Suppressor macrophage treated with lipopolysaccharide for 4 hours (primary cell): ENCODE data around the gene PRKACA.

Experiments
- DNase-seq: peaks from one replicate; pipeline ENCODE4 v3.0.0-alpha.2; 2020

The PRKACA gene

DNA sequence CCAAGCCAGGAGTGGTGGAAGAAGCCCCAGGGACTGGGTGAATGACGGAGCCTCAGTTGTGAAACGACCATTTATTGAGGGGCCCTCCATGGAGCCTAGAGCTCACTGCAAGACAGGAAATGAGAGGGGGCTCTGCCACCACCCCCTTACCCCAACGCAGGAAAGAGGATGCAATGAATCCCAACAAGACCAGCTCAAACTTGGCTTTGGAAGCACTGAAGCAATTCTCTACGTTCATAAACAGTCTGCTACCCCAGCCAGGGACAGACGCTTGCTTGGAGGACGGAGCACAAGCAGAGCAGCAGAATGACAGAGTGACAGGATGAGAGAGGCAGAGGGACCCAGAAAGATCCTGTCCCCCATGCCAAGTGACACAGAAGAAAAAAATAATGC lies 1.0 kb downstream of the PRKACA start:
- DNase-seq, result no peak

- DNase-seq, result no peak
Observed at GRCh38 chr19:14115756-14116155, 1.8 kb downstream of the PRKACA start.

DNA sequence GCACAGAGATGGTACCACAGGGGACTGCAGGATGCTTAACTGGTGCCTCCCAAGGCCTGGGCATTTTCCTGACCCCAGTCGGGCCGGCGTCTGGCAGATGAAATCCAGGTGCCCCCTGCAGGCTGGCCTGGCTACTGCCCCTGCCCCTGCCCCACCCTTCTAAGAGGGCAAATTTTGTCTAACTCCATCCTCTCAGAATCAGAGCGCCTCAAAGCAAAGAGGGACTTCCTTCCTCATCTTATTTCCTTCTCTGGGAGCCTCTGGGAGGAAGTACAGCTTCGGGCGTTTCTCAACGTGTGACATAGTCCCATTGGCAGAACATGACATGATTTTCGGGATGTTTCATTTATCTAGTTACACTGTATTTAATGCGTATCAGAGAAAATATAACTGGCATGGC lies 2.7 kb downstream of the PRKACA start:
- peak; percentile 88 for DNase-seq

GRCh38 chr19:14114439-14114838 lies 3.1 kb downstream of the PRKACA start:
- no peak for DNase-seq

GRCh38 chr19:14113762-14114414 lies 3.7 kb downstream of the PRKACA start:
- peak; percentile 71 for DNase-seq

DNA sequence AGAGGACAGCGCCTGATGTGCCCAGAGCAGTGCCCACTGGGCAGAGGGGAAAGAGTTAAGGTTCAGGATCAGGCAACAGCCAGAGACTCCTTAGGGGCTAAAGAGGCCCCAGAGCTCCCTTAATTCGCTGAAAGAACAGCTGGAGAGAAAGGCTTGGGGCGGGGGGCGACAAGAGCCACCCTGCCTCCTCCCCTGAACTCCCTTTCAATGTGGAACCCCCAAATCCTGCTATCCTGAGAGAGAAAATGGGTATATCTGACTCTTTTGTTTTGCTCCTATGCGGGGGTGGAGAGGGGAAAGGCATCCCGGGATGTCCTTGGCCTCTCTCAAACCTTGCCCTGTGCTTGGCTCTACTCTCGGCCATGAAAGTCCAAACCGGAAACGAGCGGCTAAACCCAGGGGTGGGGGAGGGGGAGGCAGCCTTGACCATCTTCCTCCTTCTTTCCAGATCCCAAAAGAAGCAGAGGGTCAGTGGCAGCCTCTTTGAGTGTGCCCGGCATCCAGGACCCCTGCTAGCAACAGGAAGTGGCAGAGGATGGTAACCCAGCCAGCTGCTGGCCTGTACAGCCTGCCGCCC lies 4.7 kb downstream of the PRKACA start:
- no peak for DNase-seq

DNA sequence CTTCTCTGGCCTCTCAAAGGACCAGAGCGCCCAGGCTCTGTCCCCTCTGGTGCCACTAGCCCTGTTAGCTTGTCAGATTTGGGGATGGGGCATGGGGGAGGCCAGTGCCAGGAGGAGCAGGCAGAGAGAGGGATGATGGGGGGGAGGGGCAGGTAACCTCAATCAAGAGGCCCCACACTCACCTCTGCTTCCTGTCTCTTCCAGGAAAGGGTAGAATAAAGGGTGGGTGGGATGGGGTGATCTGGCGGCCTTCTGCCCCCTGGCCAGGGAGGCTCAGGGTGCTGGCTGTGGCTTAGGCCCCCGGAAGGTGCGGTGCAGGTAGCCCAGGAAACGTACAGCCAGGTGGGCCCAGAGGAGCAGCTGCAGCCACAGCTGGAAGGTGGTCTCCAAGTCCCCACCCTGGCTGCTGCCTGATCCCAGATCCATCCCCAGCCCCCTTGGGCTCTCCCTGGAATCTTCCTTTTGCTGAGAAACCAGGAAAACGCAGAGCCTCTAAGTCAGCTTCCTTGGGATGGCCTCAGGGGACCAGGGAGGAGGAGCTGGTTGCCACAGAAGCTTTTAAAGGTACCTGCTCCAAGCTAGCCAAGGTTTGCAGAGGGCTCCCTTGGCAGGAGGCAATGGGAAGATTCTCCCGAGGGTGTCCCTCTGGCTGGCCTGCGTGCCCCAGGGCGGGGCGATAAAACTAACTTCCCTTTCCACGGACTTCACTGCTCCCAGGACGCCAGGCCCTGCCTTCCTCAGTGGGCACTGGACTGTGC lies 5.3 kb downstream of the PRKACA start:
- DNase-seq, result peak; percentile 46

GRCh38 chr19:14111486-14111885 lies 6.1 kb downstream of the PRKACA start:
- DNase-seq, result no peak

DNA sequence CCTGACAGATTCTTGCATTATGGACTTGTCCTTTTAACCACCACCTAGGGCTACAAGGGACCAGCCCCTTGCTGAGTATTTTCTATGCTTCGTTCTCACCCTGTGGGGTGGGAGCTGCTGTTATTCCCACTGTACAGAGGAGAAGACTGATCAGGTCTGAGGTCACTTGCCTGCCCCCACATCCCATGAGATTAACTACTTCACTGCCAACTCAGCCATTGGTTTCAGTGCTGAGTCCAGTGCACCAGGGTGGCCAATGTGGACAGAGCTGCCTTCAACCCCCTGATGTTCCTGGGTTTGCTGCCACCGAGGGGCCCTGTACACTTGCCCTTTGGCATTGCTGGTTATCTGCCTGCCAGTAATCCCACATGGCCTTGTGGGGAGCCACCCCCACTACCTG lies 6.9 kb downstream of the PRKACA start:
- DNase-seq, result no peak

GRCh38 chr19:14107581-14108461 lies 9.7 kb downstream of the PRKACA start:
- DNase-seq, result no peak

- no peak for DNase-seq
Observed at GRCh38 chr19:14106840-14107239, 10.7 kb downstream of the PRKACA start.

- DNase-seq, result no peak
Observed at GRCh38 chr19:14105680-14106079, 11.9 kb downstream of the PRKACA start.

DNA sequence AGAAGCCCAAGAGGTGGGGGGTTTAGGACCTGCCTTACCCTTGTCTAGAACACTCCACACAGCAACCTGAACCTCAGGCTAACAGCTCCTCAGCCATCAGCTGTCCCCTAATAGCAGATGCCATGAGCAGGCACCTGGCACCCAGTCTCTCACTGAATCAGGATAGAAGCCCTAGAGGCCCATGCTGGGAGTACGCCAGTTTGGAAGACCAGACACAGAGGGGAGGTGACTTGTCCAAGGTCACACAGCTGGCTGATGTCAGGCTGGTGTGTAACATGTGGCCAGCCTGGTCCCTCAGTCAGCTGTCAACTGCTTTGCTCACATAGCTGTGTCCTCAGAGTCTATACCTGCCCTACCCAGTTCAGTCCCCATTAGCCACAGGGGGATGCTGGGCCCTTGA lies 14.3 kb downstream of the PRKACA start:
- no peak for DNase-seq

DNA sequence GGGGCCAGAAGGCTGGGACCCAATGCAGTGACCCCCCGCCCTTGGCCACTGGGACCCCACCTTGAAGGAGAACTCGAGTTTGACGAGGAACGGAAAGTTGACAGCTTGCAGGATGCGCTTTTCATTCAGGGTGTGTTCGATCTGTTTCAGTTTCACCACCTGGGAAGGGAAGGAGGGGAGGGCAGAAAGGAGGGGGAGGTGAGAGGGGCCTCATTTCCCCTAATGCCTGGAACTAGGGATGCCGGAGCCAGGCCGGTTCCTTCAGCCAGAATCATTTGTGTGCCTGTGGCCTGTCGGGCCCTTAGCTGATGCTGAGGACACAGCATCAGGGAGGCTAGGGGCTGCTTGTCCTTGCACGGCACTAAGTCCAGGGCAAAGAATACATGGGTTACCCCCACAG lies 14.8 kb downstream of the PRKACA start:
- DNase-seq, result no peak

DNA sequence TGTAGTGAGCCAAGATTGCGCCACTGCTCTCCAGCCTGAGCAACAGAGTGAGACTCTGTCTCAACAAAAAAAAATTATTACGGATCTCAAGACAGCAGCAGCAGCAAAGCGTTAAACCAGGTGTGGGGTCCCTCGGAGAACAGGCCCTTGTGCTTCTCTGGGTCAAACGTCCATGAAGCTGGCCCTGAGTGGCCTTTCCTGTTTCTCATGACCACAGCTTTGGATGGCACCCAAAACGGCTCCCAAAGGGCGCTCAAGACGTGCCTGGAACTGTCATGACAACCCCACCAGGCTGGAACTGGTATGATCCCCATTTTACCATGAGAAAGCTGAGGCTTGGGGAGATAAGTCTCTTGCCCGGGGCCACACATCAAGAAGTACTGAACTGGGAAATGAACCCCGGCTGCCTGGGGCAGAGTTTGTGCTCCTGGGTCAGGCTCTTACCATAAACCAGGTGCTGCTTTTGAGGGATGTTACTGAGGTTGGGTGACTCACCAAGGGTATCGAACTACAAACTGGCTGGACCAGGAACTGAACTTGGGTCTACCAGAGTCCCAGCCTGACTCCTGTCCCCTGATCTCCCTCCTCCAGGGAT lies 15.4 kb downstream of the PRKACA start:
- no peak for DNase-seq

- DNase-seq, result no peak
Observed at GRCh38 chr19:14101003-14101545, 16.5 kb downstream of the PRKACA start.

- DNase-seq, result no peak
Observed at GRCh38 chr19:14097532-14098151, 19.9 kb downstream of the PRKACA start.

DNA sequence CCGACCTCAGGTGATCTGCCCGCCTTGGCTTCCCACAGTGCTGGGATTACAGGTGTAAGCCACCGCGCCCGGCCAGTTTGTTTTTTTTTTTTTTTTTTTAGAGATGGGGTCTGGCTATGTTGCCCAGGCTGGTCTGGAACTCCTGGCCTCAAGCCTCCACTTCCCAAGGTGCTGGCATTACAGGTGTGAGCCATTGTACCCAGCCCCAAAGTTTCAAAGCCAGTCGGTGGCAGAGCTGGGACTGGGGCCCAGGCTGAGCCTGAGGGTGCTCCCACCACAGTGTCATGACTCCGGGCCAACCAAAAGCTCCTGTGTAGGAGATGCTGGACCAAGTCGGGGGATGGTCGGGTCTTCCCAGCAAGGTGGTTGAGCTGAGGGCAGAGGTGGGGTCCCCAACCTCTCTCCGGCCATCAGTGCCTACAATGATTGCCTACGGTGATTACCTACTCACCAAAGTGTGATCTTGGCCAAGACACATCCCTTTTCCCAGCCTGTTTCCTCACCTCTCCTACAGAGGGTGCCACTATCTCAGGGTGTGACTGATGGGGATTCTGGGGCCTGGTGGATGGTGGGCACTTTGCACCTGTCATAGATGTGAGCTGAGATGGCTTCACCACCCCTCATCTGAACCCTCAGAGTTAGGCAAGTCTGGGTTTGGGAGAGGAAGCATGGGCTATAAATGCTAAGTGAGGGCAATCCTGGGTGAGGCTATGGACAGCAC lies 21.1 kb downstream of the PRKACA start:
- no peak for DNase-seq

DNA sequence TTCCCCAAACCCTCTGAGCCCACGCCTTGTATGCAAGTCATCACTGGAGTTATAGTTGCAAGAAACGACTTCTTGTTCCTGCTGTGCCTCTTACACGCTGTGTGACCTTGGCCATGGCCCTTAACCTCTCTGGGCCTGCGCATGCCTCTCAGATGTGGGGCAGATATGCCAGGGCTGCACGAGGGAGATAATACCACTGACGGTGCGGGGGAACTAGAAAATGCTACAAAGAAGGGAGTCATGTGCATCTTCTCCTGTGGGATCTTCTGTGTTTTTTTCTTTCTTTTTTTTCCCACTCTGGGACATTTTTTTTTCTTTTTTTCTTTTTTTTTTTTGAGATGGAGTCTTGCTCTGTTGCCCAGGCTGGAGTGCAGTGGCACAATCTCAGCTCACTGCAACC lies 22.7 kb downstream of the PRKACA start:
- DNase-seq, result no peak

GRCh38 chr19:14093117-14093823 lies 24.3 kb downstream of the PRKACA start:
- no peak for DNase-seq
